Suprapubic skin (tissue), 4 donors: ENCODE results near the gene CLECL1. TPM values are rescaled to one million over a fixed set of nuclear protein-coding genes. Genes with fewer than 3 reads are reported as not detected.

Experiments
- DNase-seq, 2 donors: peaks; one replicate each; pipeline ENCODE4 v3.0.0-alpha.2; 2019; ENCODE audit warnings: low spot score in 2 of 2
- H3K27ac ChIP-seq: fragments of 200-600 bp; sonication (generic); one replicate; pipeline ENCODE4 v1.5.1; 2019
- H3K27me3 ChIP-seq: fragments of 200-600 bp; sonication (generic); one replicate; pipeline ENCODE4 v1.5.1; 2019
- H3K36me3 ChIP-seq: fragments of 200-600 bp; sonication (generic); one replicate; pipeline ENCODE4 v1.5.1; 2019
- H3K4me1 ChIP-seq: fragments of 200-600 bp; sonication (generic); one replicate; pipeline ENCODE4 v1.5.1; 2019
- H3K4me3 ChIP-seq: fragments of 200-600 bp; sonication (generic); one replicate; pipeline ENCODE4 v1.5.1; 2019; ENCODE audit warnings: mild to moderate bottlenecking
- H3K9me3 ChIP-seq: fragments of 200-600 bp; sonication (generic); one replicate; pipeline ENCODE4 v1.5.1; 2019
- CTCF ChIP-seq, 2 donors: fragments of 200-600 bp in 1 of 2; fragments of 450-650 bp in 1 of 2; sonication (generic) in 1 of 2; IDR thresholded peaks; one replicate each; pipeline ENCODE4 v1.5.1; 2016 to 2019; ENCODE audit warnings: antibody characterized with exemption in 2 of 2, mild to moderate bottlenecking in 1 of 2, moderate library complexity in 1 of 2
- EP300 ChIP-seq: sonication (generic); formaldehyde crosslinking; IDR thresholded peaks from one replicate; pipeline ENCODE4 v1.6.1; 2017; ENCODE audit warnings: antibody characterized with exemption
- POLR2A ChIP-seq, 2 donors: fragments of 450-650 bp; IDR thresholded peaks; one replicate each; pipeline ENCODE4 v1.6.1; 2017; ENCODE audit warnings: antibody characterized with exemption in 2 of 2, mild to moderate bottlenecking in 2 of 2, moderate library complexity in 2 of 2
- POLR2AphosphoS5 ChIP-seq, 3 donors: sonication (generic); formaldehyde crosslinking; IDR thresholded peaks; one replicate each; pipeline ENCODE4 v1.6.1; 2017; ENCODE audit warnings: antibody characterized with exemption in 3 of 3
- WGBS: methylation state at CpG from one replicate; pipeline ENCODE4 v1.1.5; 2018; 5-methylcytosine and 5-hydroxymethylcytosine counted together
- total RNA-seq, 4 donors: library from RNA; depleted of rRNA; stranded (reverse); fragments of >200 nt; gene quantifications; one replicate each; pipeline ENCODE4 v1.1.0, GENCODE V29; 2016

CLECL1 gene
- total RNA-seq, 4 donors from 2014 or later, result not detected

- Histone ChIP-seq H3K4me1 (peaks cover 10% of the 10 kb centered on the region), H3K36me3 (no peaks in the 10 kb centered on the region), H3K27me3 (no peaks in the 10 kb centered on the region), H3K4me3 (no peak overlapping the region), H3K27ac (no peak overlapping the region), H3K9me3 (no peaks in the 10 kb centered on the region)
- no peak for DNase-seq
- TF ChIP-seq CTCF (IDR thresholded peaks at IDR 0.05) (no peak), EP300 (no peak), POLR2A (IDR thresholded peaks at IDR 0.05) (no peak), POLR2AphosphoS5 (IDR thresholded peaks at IDR 0.05) (no peak)
- 89% methylated on average over 2 of the region's 2 CpGs for WGBS
Observed at GRCh38 chr12:9674226-9674590, 58.7 kb downstream of the CLECL1 start.

- Histone ChIP-seq H3K27ac (no peak overlapping the region), H3K9me3 (no peaks in the 10 kb centered on the region), H3K4me1 (peaks cover 10% of the 10 kb centered on the region), H3K36me3 (no peaks in the 10 kb centered on the region), H3K27me3 (no peaks in the 10 kb centered on the region), H3K4me3 (no peak overlapping the region)
- 43% methylated on average over 2 of the region's 6 CpGs for WGBS
- TF ChIP-seq POLR2AphosphoS5 (IDR thresholded peaks at IDR 0.05), result no peak
- TF ChIP-seq CTCF (IDR thresholded peaks at IDR 0.05), result no peak
- TF ChIP-seq EP300, result no peak
- no peak for TF ChIP-seq POLR2A (IDR thresholded peaks at IDR 0.05)
- no peak for DNase-seq
Observed at GRCh38 chr12:9673404-9674225, 59.3 kb downstream of the CLECL1 start.

Other genes starting within 250 kb of the CLECL1 start
- not detected for gene KLRB1, start 125.2 kb downstream of the CLECL1 start, total RNA-seq
- gene CLEC2D, start 63.4 kb downstream of the CLECL1 start, total RNA-seq, result 10 to 100 TPM in 1 of 4 donors, 1 to 10 TPM in 3; 2.3 to 12.2 (median 5.0) TPM
- 1 to 10 TPM in 3 of 4 donors, under 1 TPM in 1; 0.93 to 2.7 (median 1.7) TPM for gene CD69, start 27.8 kb upstream of the CLECL1 start, total RNA-seq
- not detected for gene KLRF1, start 94.4 kb upstream of the CLECL1 start, total RNA-seq
- 10 to 100 TPM; 41.9 to 81.2 (median 53.5) TPM for gene CLEC2B, start 136.3 kb upstream of the CLECL1 start, total RNA-seq
- not detected for gene KLRF2, start 148.4 kb upstream of the CLECL1 start, total RNA-seq
- 10 to 100 TPM; 35.7 to 68.5 (median 60.8) TPM for gene CLEC2A, start 199.3 kb upstream of the CLECL1 start, total RNA-seq
- gene CLEC12A, start 238.3 kb upstream of the CLECL1 start, total RNA-seq, result under 1 TPM in 1 of 4 donors, not detected in 3; 0.30 TPM